KG1 (cell line): ENCODE measurements around the gene SEMA7A.

Source experiments
- DNase-seq: peaks from one replicate; lab custom pipeline; 2025; lab: John Stamatoyannopoulos, UW

Gene SEMA7A

DNA sequence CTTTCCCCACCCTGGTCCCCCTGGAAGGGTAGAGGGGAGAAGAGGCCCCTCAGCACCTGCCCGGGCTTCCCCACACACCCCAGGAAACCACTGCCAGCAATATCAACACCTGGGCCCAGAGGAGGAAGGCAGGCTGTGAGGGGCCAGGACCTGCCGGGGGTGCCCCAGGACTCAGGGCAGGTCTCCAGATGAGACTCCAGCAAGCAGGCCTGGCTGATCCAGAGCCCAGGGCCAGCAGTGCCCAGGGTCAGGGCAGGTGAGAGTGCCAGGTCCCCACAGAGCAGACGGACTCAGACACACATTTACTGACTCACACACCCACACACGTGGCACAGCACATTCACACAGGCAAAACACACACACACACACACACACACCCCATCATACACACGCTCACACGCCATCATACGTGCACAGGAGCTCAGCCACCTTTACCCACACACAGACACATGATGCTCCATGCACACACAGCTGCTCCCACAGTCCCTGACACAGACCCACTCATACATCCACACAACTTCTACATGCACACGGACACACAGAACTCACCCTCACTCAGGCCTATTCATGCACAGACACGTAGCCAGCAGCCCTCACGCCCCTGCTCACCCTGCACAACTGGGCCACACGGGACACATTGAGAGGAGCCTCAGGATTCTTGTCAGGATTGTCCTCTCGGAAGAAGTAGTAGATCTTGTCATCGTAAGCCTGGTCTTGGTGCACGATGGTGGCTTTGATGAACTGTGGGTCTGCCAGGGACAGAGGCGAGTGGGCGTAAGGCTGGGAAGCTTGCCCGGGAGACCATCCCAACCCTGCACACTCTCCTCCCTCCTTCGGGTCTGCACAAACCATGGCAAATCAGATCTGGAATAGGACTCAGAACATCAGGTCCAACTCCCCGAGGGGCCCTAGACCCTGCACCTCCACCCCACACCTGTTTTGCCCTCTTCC lies 17.5 kb downstream of the SEMA7A start:
- no peak for DNase-seq

DNA sequence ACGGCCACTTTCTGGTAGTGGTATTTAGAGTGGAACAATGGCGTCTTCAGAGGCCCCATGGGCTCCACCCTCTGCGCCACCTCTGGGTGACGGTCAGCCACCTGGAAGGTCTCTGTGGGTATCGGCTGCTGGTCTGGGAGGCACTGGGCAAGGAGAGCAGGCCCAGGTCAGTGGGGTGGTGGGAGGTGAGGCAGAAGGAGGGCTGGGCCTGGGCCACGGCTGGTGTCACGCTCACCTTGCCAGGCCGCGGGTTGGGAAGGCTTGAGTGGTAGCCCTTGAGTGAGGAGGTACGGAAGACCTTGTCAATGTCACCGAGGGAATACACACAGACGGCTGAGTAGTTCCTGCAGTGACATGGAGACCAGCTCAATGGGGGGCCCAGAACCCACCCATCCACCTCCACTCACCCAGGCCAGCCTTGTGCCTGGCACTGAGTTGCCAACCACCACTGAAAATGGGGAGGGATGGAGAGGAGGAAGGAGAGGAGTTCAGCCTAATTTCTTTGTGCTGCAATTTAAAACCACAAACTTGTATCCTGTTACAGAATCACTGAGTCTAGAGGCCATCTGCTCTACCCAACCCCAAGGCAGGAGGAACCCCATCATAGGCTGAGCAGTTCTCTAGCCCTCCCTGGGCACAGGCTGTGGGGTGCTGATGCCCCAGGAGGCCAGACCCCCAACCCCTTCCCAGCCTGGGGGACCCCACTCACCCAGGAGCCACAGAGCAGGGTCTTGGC lies 19.0 kb downstream of the SEMA7A start:
- no peak for DNase-seq

DNA sequence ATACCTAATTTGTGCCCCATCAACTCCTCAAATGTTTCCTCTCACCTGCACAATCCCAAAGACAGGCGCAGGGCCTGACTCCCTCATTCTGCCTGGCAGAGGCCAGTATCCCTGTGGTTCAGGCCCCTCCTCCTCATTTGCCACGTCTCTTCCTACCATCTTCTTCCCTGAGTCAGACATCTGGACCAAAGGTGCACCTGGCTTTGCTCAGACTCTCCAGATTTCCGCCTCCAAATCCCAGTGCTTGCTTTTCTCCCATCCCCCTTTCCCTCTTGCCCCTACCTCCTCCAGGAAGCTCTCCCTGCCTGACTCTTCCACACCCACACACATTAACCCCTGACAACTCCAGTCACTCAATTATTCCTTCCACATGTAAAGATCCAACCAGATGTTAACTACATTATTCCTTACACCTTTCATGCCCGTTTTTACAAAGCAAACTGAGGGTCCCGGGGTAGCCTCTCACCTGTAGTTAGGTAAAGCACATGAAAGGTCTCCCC lies 19.6 kb downstream of the SEMA7A start:
- no peak for DNase-seq

- DNase-seq: no peak
Measured at GRCh38 chr15:74413350-74414080, 20.2 kb downstream of the SEMA7A start.

DNA sequence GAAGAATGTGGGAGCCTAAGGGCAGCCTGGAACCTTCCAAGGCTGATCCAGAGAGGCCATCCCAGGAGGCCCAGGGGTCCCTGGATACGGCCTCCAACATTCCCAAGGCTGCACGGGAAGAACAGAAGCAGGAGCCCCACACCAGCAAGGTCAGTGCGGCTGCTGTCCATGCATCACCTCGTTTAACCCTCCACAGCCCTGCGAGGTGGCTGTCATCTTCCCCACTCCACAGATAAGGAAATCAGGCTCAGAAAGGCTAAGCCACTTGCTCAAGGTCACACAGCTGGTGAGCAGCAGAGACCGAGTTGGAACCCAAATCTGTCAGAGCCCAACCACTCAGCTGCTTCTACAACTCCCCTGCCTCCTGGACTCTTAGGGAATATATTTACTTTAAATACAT lies 21.6 kb downstream of the SEMA7A start:
- DNase-seq: no peak

DNA sequence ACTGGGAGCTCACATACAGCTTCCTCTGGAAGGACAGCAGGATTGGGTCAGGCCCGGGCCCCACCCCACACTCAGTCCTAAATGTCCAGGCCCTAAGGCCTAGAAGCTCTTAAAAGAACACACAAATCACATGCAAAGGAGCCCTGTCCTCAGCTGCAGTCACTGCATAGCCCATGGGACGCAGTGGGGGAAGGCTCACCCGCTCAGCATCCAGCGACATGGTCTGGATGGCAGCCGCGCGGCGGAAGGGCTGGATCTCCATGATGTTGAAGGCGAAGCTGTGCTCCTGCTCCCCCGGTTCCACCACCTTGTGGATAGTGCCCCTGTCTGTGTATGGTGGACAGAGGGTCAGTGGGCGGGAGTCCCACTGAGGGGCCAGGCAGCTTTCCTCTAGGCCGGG lies 22.1 kb downstream of the SEMA7A start:
- no peak for DNase-seq

DNA sequence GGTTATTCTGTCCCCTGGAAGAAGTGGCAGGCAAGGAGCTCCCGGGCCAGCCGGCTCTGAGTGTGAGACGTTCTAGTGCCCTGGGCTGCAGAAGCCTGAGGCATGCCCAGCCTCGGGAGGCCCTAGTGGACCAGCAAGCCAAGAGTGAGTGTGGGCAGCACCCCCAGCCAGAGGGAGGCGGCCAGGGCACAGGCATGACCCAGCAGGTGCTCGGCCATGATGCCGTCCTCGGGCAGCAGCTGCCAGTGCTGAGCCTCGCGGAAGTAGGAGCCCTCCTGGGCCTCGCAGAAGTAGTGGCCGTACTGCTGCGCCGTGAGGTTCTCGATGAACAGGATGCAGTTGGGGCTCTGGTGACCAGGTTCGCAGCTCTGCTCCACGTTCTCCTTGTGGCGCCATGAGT lies 23.3 kb downstream of the SEMA7A start:
- no peak for DNase-seq

- no peak for DNase-seq
Measured at GRCh38 chr15:74409225-74409624, 24.5 kb downstream of the SEMA7A start.

GRCh38 chr15:74408815-74409214 lies 24.9 kb downstream of the SEMA7A start:
- DNase-seq: no peak

DNA sequence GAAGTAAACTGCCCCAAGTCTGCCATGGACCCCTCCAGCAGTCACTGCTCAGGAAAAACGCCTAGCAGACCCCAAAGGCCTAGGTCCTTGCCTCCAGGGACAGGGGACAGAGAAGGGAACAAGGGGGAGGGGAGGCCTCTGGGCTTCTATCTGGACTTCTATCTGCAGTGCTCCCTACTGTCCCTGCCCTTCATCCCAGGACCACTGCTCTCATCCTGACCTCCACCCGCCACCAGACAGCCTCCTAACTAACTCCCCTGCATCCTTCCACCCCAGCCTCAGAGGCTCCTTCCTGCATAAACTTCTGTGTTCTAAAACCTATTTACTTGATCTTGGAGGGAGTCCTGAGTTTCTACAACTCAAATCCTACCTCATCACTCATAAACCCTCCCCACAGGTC lies 25.4 kb downstream of the SEMA7A start:
- DNase-seq: no peak

- no peak for DNase-seq
Measured at GRCh38 chr15:74406992-74407705, 26.6 kb downstream of the SEMA7A start.

GRCh38 chr15:74406517-74406916 lies 27.2 kb downstream of the SEMA7A start:
- DNase-seq: no peak

GRCh38 chr15:74405823-74406222 lies 27.9 kb downstream of the SEMA7A start:
- no peak for DNase-seq

- no peak for DNase-seq
Measured at GRCh38 chr15:74403991-74404563, 29.7 kb downstream of the SEMA7A start.

GRCh38 chr15:74403588-74403919 lies 30.2 kb downstream of the SEMA7A start:
- DNase-seq: no peak

DNA sequence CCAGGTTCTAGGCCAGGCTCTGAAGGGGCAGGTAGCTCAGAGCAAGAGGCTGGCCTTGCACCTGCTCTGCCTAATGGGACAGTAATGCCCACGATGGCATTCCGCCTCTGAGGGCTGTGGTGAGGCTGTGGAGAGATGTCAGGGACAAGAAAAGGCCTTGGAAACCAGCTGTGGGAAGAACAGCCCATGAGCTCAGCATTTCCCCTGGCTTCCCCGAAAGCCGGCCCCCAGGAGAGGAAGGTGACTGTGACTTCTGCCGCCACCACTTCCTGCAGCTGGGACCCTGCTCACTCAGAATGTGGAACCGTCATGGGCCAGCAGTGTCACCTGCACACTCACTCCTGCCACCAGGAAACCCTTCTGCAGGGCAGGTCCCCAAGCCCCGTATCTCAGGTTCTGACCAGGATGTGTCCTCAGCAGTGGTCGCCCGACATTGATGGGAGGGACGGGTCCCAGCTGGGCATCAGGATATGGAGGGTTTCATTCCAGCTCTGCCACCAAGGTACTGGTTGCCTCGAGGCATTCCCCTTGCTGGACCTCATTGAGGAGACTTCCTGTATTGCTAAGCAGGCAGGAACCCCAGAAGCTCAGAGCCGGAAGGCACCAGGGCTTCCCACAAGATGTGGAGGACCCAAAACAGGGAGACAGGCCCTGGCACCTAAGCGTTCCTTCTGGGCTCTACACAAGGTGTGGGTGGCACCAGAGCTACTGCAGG lies 30.7 kb downstream of the SEMA7A start:
- DNase-seq: peak; percentile 49

DNA sequence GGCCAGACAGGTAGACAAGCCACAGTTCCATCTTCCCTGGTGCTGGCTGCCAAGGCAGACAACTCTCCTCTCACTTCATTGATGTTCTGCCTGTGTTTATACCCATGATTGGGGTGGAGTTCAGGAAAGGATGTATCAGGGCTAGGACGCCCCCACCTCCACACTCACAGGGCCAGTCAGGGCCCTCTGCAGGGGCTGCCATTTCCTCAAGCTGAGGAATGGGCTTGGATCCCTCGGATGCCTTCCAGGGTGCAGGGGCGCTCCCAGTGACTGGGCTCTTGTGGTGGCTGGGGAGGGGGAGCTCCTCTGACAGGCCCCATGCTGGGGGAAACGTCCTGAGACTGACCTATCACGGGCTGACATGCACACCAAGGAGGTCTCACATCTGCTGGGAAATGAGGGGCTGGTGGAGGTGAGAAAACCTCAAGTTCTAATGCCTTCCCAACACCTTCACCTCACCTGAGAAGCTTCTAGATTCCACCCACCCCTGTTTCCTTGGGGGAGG lies 31.4 kb downstream of the SEMA7A start:
- DNase-seq: no peak

DNA sequence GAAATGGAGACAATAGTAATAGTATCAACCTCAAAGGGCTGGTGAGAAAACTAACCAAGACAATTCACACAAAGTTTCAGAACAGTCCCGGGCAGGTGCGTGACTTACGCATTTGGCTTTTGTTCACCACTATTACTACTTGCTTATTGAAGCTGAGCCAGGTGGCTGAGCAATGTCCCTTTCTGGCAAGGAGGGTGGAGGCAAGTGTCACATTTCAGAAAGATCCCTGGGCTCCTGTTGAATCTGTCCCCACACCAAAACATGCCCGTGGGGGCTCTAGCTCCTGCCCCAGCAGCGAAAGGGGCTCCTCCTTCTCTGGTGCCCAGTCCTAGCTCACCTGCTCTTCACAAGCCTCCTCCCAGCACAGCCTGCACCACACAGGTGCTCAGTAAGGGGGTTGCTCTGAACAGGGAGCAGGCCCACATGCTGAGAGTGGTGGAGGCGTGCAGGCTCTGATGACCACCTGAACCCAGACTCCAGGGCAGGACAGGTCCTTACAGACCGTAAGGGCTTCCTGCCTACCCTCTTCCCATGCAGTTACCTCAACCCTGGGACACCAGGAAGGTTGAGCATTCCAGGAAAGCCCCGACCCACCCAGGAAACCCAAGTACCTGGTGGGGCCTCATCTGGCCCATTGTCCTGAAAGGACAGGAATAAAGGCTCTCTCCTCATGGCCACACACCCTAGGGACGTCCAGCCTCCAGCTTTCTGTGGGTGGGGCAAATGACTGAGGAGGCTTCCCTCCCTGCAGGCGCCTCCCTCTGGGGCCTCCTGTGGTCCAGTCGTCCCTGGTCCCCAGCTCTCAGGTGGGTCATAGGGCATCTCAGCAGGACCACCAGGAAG lies 32.6 kb downstream of the SEMA7A start:
- no peak for DNase-seq

- no peak for DNase-seq
Measured at GRCh38 chr15:74400313-74400860, 33.4 kb downstream of the SEMA7A start.
